HepG2 (cell line): ENCODE measurements around the gene AADACL4. TPM values are rescaled to one million over a fixed set of nuclear protein-coding genes. Genes with fewer than 3 reads are reported as not detected.

Source experiments
- ATAC-seq: fragments of 200-7000 bp; cut with Tn5 transposase; 3 replicates; pipeline ENCODE4 v1.9.1; 2020; ENCODE audit warnings: mild to moderate bottlenecking, moderate library complexity
- BruUV-seq: library from RNA; stranded (reverse); fragments of 400-500 nt; replicated peaks from 2 replicates; lab custom pipeline; 2021; lab: Mats Ljungman, UMichigan
- CTCF ChIA-PET: fragments of 300-600 bp; formaldehyde crosslinking; extraction: SDS; loops from one replicate; lab custom pipeline; 2021; ENCODE audit warnings: low total read pairs, inconsistent platforms, low intra/inter-chr PET ratio; lab: Yijun Ruan, JAX
- POLR2A ChIA-PET: fragments of 350-600 bp; sonication (Branson Sonifier 250); formaldehyde crosslinking; loops from one replicate; lab custom pipeline; 2020; ENCODE audit warnings: antibody characterized with exemption, inconsistent platforms; lab: Yijun Ruan, JAX
- DNase-seq: peaks from one replicate; pipeline ENCODE4 v3.0.0-alpha.2; 2015; ENCODE audit warnings: low spot score
- FAIRE-seq: peaks from 3 replicates; lab custom pipeline; 2011; peaks lifted over from hg19 to GRCh38; lab: Jason Lieb, UNC
- H2AFZ ChIP-seq: one replicate; pipeline ENCODE4 v1.6.1; 2011; ENCODE audit warnings: low read length, inconsistent platforms
- H3K27ac ChIP-seq: fragments of 300-600 bp; 3 replicates; pipeline ENCODE4 v1.8.0; 2011; ENCODE audit warnings: mixed run types, mild to moderate bottlenecking, mixed read lengths, low read length, inconsistent platforms; ENCODE audit not compliant: insufficient read depth; ENCODE audit errors: extremely low read length
- H3K27me3 ChIP-seq, 2 experiments: fragments of 200-600 bp in 1 of 2; 2 replicates in 1 of 2; 3 replicates in 1 of 2; pipeline versions ENCODE4 v1.6.0 to v1.8.0; 2011; ENCODE audit warnings: low read length in 2 of 2, mild to moderate bottlenecking in 2 of 2, moderate library complexity in 2 of 2, inconsistent platforms in 1 of 2; ENCODE audit not compliant: insufficient read depth in 2 of 2, control insufficient read depth in 1 of 2
- H3K36me3 ChIP-seq, 2 experiments: fragments of 200-600 bp in 1 of 2; replicated peaks in 1 of 2; 2 replicates in 1 of 2; 3 replicates in 1 of 2; pipeline versions ENCODE4 v1.5.1 to v1.8.0; 2011; ENCODE audit warnings: low read length in 2 of 2, inconsistent platforms in 1 of 2; ENCODE audit not compliant: insufficient read depth in 2 of 2, control insufficient read depth in 1 of 2
- H3K4me1 ChIP-seq: 2 replicates; pipeline ENCODE4 v1.5.1; 2012; ENCODE audit warnings: low read length, inconsistent platforms; ENCODE audit not compliant: insufficient read depth
- H3K4me2 ChIP-seq: 2 replicates; pipeline ENCODE4 v1.6.0; 2011; ENCODE audit warnings: low read depth, low read length, inconsistent platforms
- H3K4me3 ChIP-seq, 3 experiments: fragments of 200-600 bp in 1 of 3; sonication (generic), shearing (Covaris generic) in 1 of 3; replicated peaks in 1 of 3; 2 replicates each; pipeline ENCODE4 v1.5.1; 2011 to 2016; ENCODE audit warnings: low read length in 3 of 3, inconsistent platforms in 2 of 3, low read depth in 2 of 3, mild to moderate bottlenecking in 2 of 3, control low read depth in 1 of 3, mixed read lengths in 1 of 3; ENCODE audit not compliant: insufficient read depth in 1 of 3
- H3K79me2 ChIP-seq: one replicate; pipeline ENCODE4 v1.6.1; 2011; ENCODE audit warnings: low read length, inconsistent platforms; ENCODE audit not compliant: insufficient read depth
- H3K9ac ChIP-seq: 2 replicates; pipeline ENCODE4 v1.6.0; 2011; ENCODE audit warnings: mild to moderate bottlenecking, low read depth, low read length, inconsistent platforms; ENCODE audit not compliant: insufficient read depth
- H3K9me3 ChIP-seq: 2 replicates; pipeline ENCODE4 v1.5.1; 2012; ENCODE audit warnings: mild to moderate bottlenecking, low read length
- H4K20me1 ChIP-seq: 2 replicates; pipeline ENCODE4 v1.6.0; 2011; ENCODE audit warnings: inconsistent platforms, mild to moderate bottlenecking, low read length, moderate library complexity; ENCODE audit not compliant: insufficient read depth
- CEBPB ChIP-seq: IDR thresholded peaks from 2 replicates; pipeline ENCODE4 v1.6.1; 2011; ENCODE audit warnings: low read depth, low read length, improper control_type of control experiment, borderline replicate concordance
- CEBPG ChIP-seq: IDR thresholded peaks from 2 replicates; pipeline ENCODE4 v1.6.1; 2016
- ZFAT ChIP-seq: sonication (generic); formaldehyde crosslinking; conservative IDR thresholded peaks from 2 replicates; pipeline ENCODE4 v1.8.1; 2023; ENCODE audit warnings: missing genetic modification reagents, inconsistent platforms
- ZNF296 ChIP-seq: sonication (generic); formaldehyde crosslinking; conservative IDR thresholded peaks from 2 replicates; pipeline ENCODE4 v1.5.0; 2020; ENCODE audit warnings: mild to moderate bottlenecking, missing genetic modification reagents
- WGBS: methylation state at CpG from one replicate; pipeline ENCODE4 v1.1.6; 2017; ENCODE audit warnings: low lambda C conversion rate; 5-methylcytosine and 5-hydroxymethylcytosine counted together
- in situ Hi-C: cut with HindIII; loops from 2 replicates; pipeline ENCODE4 v1.10.0; 2017; ENCODE audit warnings: low pct_unique_long_range_greater_than_20kb; ENCODE audit not compliant: extremely low pct_ligation_motif_present
- intact Hi-C: fragments of 100-400 bp; cut with micrococcal nuclease; formaldehyde crosslinking; loops from one replicate; pipeline ENCODE4 v1.10.0; 2022; ENCODE audit not compliant: unreplicated experiment
- polyA plus RNA-seq, 8 experiments: library from polyadenylated mRNA; depleted of rRNA in 3 of 8; stranded (reverse) in 7 of 8; unstranded in 1 of 8; fragments of >200 nt; fragmentation: Illumina TruSeq in 4 of 8; extraction: Trizol in 4 of 8; gene quantifications; 2 replicates each; pipeline versions ENCODE4 v1.2.1 to v1.2.3, GENCODE V29; 2011 to 2016; ENCODE audit warnings: low read depth in 4 of 8, missing spikeins in 1 of 8, mixed read lengths in 1 of 8; ENCODE audit not compliant: insufficient read depth in 1 of 8
- total RNA-seq, 5 experiments: library from RNA; depleted of rRNA; stranded (reverse); fragments of >200 nt; fragmentation: Illumina TruSeq; extraction: Trizol; gene quantifications; 2 replicates each; pipeline ENCODE4 v1.2.3, GENCODE V29; 2016; ENCODE audit warnings: low read depth in 1 of 5
- TF ChIP-seq, protein P1 (sequence below), 2 experiments: fragments of 450-650 bp in 1 of 2; sonication (generic) in 1 of 2; formaldehyde crosslinking; IDR thresholded peaks; 2 replicates each; pipeline versions ENCODE4 v1.5.0 to v1.8.0; 2020 to 2022; ENCODE audit warnings: mild to moderate bottlenecking in 1 of 2, missing genetic modification reagents in 1 of 2

The AADACL4 gene
- total and polyA plus RNA-seq, 2 of the 13 experiments (the other 11 are each of a cell fraction or from before 2014, with no cell fraction given), result not detected

DNA sequence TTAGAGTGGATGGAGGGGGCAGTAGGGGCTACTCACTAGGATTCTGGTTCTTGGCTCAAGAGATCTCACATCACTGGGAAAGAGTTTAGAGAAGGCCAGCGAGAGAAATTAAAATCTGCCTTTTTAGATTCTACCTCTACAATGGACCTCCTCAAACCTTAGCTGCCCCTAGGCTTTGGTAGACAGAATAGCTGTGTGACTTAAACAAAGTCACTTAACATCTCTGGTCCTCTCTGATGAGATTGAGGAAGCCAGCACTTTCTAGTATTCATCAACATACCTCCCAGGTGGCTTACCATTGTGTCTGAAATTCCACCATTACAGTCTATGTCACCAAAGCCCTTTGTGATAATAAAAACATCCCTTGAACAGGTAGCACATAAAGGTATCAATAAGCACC, 18.7 kb downstream of the AADACL4 start (continued):
- no peak for TF ChIP-seq ZFAT (CRISPR knock-in tag)

DNA sequence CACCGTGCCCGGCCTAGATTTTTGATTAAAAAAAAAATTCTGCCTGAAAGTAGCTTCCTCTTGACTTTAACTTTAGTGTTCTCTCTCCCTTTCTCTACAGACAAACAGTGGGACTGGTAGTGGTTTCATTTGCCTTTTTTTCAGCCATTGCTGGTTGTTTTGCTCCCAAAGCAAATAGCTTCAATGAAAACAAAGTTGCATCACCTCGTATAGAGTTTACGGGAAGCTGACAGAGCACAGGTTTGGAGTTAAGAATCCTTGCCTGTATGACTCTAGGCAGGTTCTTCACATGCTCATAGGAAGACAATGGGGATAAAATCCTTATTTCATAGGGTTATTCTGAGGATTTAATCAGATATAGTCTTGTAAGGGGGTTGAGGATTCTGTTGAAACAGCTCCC, 21.6 kb downstream of the AADACL4 start:
- POLR2A ChIA-PET, result no interaction called here
- FAIRE-seq (no peak), ATAC-seq (no peak), DNase-seq (no peak)
- TF ChIP-seq CEBPB, result peak; percentile 49
- TF ChIP-seq ZNF296, result no peak
- 0 out of 2 replicates have a peak, but pooled peaks have one; percentile 7 for TF ChIP-seq CEBPG (CRISPR knock-in tag)
- TF ChIP-seq, protein P1, sequence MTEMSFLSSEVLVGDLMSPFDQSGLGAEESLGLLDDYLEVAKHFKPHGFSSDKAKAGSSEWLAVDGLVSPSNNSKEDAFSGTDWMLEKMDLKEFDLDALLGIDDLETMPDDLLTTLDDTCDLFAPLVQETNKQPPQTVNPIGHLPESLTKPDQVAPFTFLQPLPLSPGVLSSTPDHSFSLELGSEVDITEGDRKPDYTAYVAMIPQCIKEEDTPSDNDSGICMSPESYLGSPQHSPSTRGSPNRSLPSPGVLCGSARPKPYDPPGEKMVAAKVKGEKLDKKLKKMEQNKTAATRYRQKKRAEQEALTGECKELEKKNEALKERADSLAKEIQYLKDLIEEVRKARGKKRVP (CRISPR knock-in tag; IDR thresholded peaks at IDR 0.05), result 0 out of 4 replicates have a peak, but pooled peaks of 1 of the 2 experiments have one; percentile 31
- in situ Hi-C loops, result loop anchor here (25.0 kb wide), 1 partner anchor 553 kb away; no protein-coding TSS in a partner anchor
- no peak overlapping the region for H3K27ac ChIP-seq
- no peak overlapping the region for H3K4me2 ChIP-seq
- H3K4me1 ChIP-seq, result no peaks in the 10 kb centered on the region
- no peak overlapping the region for H2AFZ ChIP-seq
- intact Hi-C loops, result no loop called here
- BruUV-seq, result no TSS peak
- H3K27me3 ChIP-seq, result peaks cover 2 to 5% of the 10 kb centered on the region in 2 experiments; a peak in 3 of 5 replicates
- no peaks in the 10 kb centered on the region for H3K36me3 ChIP-seq
- H3K4me3 ChIP-seq, result no peak overlapping the region
- no peaks in the 10 kb centered on the region for H4K20me1 ChIP-seq
- 32% methylated on average over 4 of the region's 4 CpGs for WGBS
- no peak overlapping the region for H3K9ac ChIP-seq
- CTCF ChIA-PET, result no interaction called here
- H3K9me3 ChIP-seq, result peaks cover 10% of the 10 kb centered on the region; the same call in 1 of the 2 replicates
- H3K79me2 ChIP-seq, result no peaks in the 10 kb centered on the region
